ENCODE data around the gene NFAM1.

DNA sequence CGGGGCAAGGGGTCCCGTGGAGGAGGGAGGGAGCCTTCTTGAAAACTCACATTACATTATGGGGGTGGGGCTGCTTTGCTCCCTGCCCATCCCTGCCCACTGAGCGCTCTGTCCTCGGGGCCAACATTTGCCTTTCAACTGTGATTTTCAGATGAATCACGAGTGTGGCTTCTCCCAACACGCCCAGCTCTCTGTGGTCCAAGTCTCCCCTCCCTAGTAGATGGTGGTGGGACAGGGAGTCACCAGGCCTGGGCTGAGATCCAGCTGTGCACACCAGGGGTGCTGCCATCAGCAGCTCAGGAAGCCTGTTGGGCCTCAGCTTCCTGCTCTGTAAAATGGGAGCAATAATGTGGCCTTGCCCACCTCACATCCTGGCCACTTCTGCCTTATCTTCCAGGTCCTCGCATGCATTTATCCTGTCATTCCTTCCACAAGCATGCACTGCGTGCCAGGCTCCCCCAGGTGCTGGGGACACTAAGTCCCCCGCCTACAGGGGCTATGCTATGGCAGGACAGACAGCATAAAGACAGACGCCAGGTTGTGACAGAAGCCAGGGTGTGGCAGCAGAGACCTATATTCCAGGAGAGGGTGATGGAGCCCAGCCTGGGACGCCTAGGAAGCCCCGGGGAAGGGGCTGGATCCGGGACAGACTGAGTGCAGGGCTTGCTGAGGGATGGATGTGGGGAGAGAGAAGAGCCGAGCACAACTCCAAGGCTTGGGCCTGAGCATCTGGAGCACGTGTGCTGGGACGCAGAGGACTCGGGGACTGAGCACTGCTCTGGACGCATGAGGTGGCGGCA lies 30.5 kb downstream of the NFAM1 start:
- TF ChIP-seq, protein P1, sequence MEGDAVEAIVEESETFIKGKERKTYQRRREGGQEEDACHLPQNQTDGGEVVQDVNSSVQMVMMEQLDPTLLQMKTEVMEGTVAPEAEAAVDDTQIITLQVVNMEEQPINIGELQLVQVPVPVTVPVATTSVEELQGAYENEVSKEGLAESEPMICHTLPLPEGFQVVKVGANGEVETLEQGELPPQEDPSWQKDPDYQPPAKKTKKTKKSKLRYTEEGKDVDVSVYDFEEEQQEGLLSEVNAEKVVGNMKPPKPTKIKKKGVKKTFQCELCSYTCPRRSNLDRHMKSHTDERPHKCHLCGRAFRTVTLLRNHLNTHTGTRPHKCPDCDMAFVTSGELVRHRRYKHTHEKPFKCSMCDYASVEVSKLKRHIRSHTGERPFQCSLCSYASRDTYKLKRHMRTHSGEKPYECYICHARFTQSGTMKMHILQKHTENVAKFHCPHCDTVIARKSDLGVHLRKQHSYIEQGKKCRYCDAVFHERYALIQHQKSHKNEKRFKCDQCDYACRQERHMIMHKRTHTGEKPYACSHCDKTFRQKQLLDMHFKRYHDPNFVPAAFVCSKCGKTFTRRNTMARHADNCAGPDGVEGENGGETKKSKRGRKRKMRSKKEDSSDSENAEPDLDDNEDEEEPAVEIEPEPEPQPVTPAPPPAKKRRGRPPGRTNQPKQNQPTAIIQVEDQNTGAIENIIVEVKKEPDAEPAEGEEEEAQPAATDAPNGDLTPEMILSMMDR (IDR thresholded peaks at IDR 0.05) = no peak
- no peak for TF ChIP-seq POLR2A (IDR thresholded peaks at IDR 0.05)
